ENCODE results near the gene MAP3K10. TPM values are rescaled to one million over a fixed set of nuclear protein-coding genes. Genes with fewer than 3 reads are reported as not detected.

The MAP3K10 gene
- total and polyA plus RNA-seq, 12 donors: 10.8 to 31.2 (median 15.8) TPM

- Histone ChIP-seq H3K27ac (no peak overlapping the region), H3K9me3 (no peaks in the 10 kb centered on the region), H3K4me1 (peaks cover 0 to 44% (median 31%) of the 10 kb centered on the region in 9 donors), H3K36me3 (peaks cover 0 to 41% (median 7%) of the 10 kb centered on the region in 9 donors), H3K27me3 (no peaks in the 10 kb centered on the region), H3K4me3 (no peak overlapping the region)
- intact Hi-C loops (cut with DNase I): no loop called here
- no peak for ATAC-seq
- DNase-seq: no peak
- WGBS, 2 donors: 75 to 85% methylated on average over 24 of the region's 24 CpGs
- TF ChIP-seq CTCF (IDR thresholded peaks at IDR 0.05): no peak
Measured at GRCh38 chr19:40263440-40264313, 72.5 kb downstream of the MAP3K10 start.

GRCh38 chr19:40264314-40265054 lies 73.3 kb downstream of the MAP3K10 start:
- H3K9me3 ChIP-seq: no peaks in the 10 kb centered on the region
- H3K36me3 ChIP-seq: peaks cover 0 to 41% (median 7%) of the 10 kb centered on the region in 9 donors
- TF ChIP-seq CTCF (IDR thresholded peaks at IDR 0.05): no peak
- H3K27me3 ChIP-seq: no peaks in the 10 kb centered on the region
- intact Hi-C loops (cut with DNase I): no loop called here
- DNase-seq (no peak), ATAC-seq (no peak)
- peaks cover 0 to 44% (median 33%) of the 10 kb centered on the region in 9 donors for H3K4me1 ChIP-seq
- H3K4me3 ChIP-seq: no peak overlapping the region
- H3K27ac ChIP-seq: no peak overlapping the region
- WGBS, 2 donors: 78 to 80% methylated on average over 19 of the region's 19 CpGs

Other genes starting within 250 kb of the MAP3K10 start
- 10 to 100 TPM; 64.1 to 86.5 (median 78.1) TPM for gene PSMC4, start 220.3 kb upstream of the MAP3K10 start, total RNA-seq
- 100 to 1,000 TPM in 1 of 2 donors, 10 to 100 TPM in 1; 81.9 to 111 TPM for gene PSMC4, start 220.3 kb upstream of the MAP3K10 start, polyA plus RNA-seq
- 10 to 100 TPM in 5 of 10 donors, 1 to 10 TPM in 5; 5.7 to 13.5 (median 8.9) TPM for gene ZNF546, start 194.4 kb upstream of the MAP3K10 start, total RNA-seq
- 1 to 10 TPM in 1 of 2 donors, under 1 TPM in 1; 0.72 to 4.8 TPM for gene ZNF546, start 194.4 kb upstream of the MAP3K10 start, polyA plus RNA-seq
- gene ZNF780B, start 135.2 kb upstream of the MAP3K10 start, total RNA-seq: 10 to 100 TPM; 20.6 to 29.7 (median 25.8) TPM
- 10 to 100 TPM in 1 of 2 donors, 1 to 10 TPM in 1; 3.1 to 18.1 TPM for gene ZNF780B, start 135.2 kb upstream of the MAP3K10 start, polyA plus RNA-seq
- gene ZNF780A, start 100.5 kb upstream of the MAP3K10 start, total RNA-seq: 10 to 100 TPM in 8 of 10 donors, 1 to 10 TPM in 2; 5.5 to 19.4 (median 12.2) TPM
- 10 to 100 TPM in 1 of 2 donors, 1 to 10 TPM in 1; 8.8 to 11.0 TPM for gene ZNF780A, start 100.5 kb upstream of the MAP3K10 start, polyA plus RNA-seq
- gene TTC9B, start 27.0 kb downstream of the MAP3K10 start, total RNA-seq: not detected
- not detected for gene TTC9B, start 27.0 kb downstream of the MAP3K10 start, polyA plus RNA-seq
- not detected for gene CCNP, start 35.3 kb downstream of the MAP3K10 start, total RNA-seq
- gene CCNP, start 35.3 kb downstream of the MAP3K10 start, polyA plus RNA-seq: under 1 TPM; 0.04 to 0.15 TPM
- gene AKT2, start 93.9 kb downstream of the MAP3K10 start, total RNA-seq: 100 to 1,000 TPM; 117 to 147 (median 127) TPM
- gene AKT2, start 93.9 kb downstream of the MAP3K10 start, polyA plus RNA-seq: 10 to 100 TPM; 56.7 to 57.6 TPM
- 100 to 1,000 TPM; 138 to 227 (median 145) TPM for gene C19orf47, start 157.0 kb downstream of the MAP3K10 start, total RNA-seq
- gene C19orf47, start 157.0 kb downstream of the MAP3K10 start, polyA plus RNA-seq: 100 to 1,000 TPM; 234 to 347 TPM
- gene PLD3, start 157.3 kb downstream of the MAP3K10 start, total RNA-seq: 100 to 1,000 TPM; 136 to 238 (median 181) TPM
- 100 to 1,000 TPM; 116 to 148 TPM for gene PLD3, start 157.3 kb downstream of the MAP3K10 start, polyA plus RNA-seq
- gene HIPK4, start 198.8 kb downstream of the MAP3K10 start, total RNA-seq: under 1 TPM in 2 of 10 donors, not detected in 8; 0.10 to 0.15 TPM
- under 1 TPM in 1 of 2 donors, not detected in 1; 0.09 TPM for gene HIPK4, start 198.8 kb downstream of the MAP3K10 start, polyA plus RNA-seq
- 1 to 10 TPM; 1.7 to 3.8 (median 2.7) TPM for gene PRX, start 222.0 kb downstream of the MAP3K10 start, total RNA-seq
- gene PRX, start 222.0 kb downstream of the MAP3K10 start, polyA plus RNA-seq: 1 to 10 TPM; 2.4 to 2.7 TPM
- 10 to 100 TPM in 3 of 10 donors, 1 to 10 TPM in 7; 6.3 to 16.8 (median 8.4) TPM for gene SERTAD1, start 234.6 kb downstream of the MAP3K10 start, total RNA-seq
- gene SERTAD1, start 234.6 kb downstream of the MAP3K10 start, polyA plus RNA-seq: 10 to 100 TPM; 13.4 to 35.8 TPM